RPMI7951 (cell line): ENCODE data around the gene LYL1. TPM values are rescaled to one million over a fixed set of nuclear protein-coding genes. Genes with fewer than 3 reads are reported as not detected.
A peak's percentile ranks its signal among the peaks of the same experiment; 100 is the strongest.
"Not testable (repeated sequence)": the region's sequence is repeated elsewhere in the genome, so short reads cannot be mapped to it uniquely, and the experiment has no call there.

Source experiments
- DNase-seq: peaks from one replicate; pipeline ENCODE4 v3.0.0-alpha.2; 2012; ENCODE audit warnings: low read depth
- total RNA-seq: library from RNA; depleted of rRNA; stranded (reverse); fragments of >200 nt; shearing (Covaris generic); gene quantifications from 2 replicates; pipeline ENCODE4 v1.2.3, GENCODE V29; 2014; rRNA removed

LYL1 gene
- total RNA-seq: 4.1 and 6.0 TPM in 2 replicates

GRCh38 chr19:13102666-13103580, at the start of gene LYL1:
LYL1 (minus strand) TSS chr19:13102858; CDS start chr19:13101171, 1,687 bp downstream.
- DNase-seq: peak; percentile 81

GRCh38 chr19:13151605-13152355, 49.1 kb upstream of the LYL1 start:
- peak; percentile 96 for DNase-seq

GRCh38 chr19:13150931-13151604, 48.4 kb upstream of the LYL1 start:
- DNase-seq: no peak

- DNase-seq: peak; percentile 95
Measured at GRCh38 chr19:13150187-13150930, 47.7 kb upstream of the LYL1 start, which contains the start of the genes IER2 and STX10. IER2 (plus strand) TSS chr19:13150411; CDS start chr19:13153187, 2,776 bp downstream. STX10 (minus strand) TSS chr19:13150375; CDS start chr19:13150173, 202 bp downstream.

GRCh38 chr19:13149628-13150186, 47.0 kb upstream of the LYL1 start:
- DNase-seq: peak; percentile 59

DNA sequence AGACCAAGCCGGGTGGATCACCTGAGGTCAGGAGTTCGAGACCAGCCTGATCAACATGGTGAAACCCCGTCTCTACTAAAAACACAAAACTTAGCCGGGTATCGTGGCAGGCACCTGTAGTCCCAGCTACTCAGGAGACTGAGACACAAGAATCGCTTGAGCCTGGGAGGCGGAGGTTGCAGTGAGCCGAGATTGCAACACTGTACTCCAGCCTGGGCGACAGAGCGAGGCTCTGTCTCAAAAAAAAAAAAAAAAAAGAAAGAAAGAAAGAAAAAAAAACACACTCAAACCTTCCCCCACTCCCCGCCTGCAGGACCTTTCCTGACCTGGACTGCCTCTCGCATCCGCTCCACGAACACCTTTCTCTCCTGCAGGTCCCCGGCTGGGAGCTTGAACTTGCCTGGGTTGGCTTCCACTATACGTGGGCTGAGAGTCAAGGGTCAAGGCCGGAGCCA, 46.5 kb upstream of the LYL1 start:
- not testable (repeated sequence) for DNase-seq

DNA sequence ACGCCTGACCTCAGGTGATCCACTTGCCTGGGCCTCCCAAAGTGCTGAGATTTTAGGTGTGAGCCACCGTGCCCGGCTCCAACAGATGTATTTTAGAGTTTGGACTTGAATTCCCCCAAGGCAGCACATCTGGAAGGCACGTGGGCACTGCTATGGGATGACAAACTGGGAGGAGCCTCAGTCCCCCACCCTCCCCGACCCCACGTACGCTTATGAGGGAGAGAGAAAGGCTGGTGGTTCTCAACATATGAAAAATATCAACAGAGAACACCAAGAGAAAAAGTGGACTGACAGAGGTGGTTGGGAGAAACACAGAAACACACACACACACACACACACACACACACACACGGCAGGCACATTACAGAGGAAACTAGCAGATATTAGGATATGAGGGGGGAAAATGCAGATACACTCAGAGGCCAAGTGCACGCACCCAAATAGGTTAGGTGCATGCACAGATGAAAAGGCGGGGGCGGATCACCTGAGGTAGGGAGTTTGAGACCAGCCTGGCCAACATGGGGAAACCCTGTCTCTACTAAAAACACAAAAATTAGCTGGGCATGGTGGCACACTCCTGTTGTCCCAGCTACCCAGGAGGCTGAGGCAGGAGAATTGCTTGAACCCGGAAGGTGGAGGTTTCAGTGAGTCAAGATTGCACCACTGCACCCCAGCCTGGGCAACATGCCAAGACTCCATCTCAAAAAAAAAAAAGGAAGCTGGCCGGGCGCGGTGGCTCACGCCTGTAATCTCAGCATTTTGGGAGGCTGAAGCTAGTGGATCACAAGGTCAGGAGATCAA, 44.3 kb upstream of the LYL1 start:
- DNase-seq: peak; percentile 60

- DNase-seq: no peak
Measured at GRCh38 chr19:13139633-13140311, 37.1 kb upstream of the LYL1 start.

GRCh38 chr19:13138916-13139198, 36.2 kb upstream of the LYL1 start:
- no peak for DNase-seq

GRCh38 chr19:13138171-13138915, 35.7 kb upstream of the LYL1 start:
- no peak for DNase-seq

GRCh38 chr19:13137290-13137794, 34.7 kb upstream of the LYL1 start:
- no peak for DNase-seq

DNA sequence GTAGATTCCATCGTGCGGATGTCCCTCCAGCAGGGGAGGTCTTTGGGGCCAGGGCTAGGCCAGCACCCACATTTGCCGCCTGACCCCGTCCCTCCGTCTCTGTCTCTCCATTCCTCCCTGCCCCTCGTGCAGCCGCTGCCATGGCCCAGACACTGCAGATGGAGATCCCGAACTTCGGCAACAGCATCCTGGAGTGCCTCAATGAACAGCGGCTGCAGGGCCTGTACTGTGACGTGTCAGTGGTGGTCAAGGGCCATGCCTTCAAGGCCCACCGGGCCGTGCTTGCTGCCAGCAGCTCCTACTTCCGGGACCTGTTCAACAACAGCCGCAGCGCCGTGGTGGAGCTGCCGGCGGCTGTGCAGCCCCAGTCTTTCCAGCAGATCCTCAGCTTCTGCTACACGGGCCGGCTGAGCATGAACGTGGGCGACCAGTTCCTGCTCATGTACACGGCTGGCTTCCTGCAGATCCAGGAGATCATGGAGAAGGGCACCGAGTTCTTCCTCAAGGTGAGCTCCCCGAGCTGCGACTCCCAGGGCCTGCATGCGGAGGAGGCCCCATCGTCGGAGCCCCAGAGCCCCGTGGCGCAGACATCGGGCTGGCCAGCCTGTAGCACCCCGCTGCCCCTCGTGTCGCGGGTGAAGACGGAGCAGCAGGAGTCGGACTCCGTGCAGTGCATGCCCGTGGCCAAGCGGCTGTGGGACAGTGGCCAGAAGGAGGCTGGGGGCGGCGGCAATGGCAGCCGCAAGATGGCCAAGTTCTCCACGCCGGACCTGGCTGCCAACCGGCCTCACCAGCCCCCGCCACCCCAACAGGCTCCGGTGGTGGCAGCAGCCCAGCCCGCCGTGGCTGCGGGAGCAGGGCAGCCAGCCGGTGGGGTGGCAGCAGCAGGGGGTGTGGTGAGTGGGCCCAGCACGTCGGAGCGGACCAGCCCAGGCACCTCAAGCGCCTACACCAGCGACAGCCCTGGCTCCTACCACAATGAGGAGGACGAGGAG, 32.7 kb upstream of the LYL1 start:
- DNase-seq: no peak

- DNase-seq: no peak
Measured at GRCh38 chr19:13134626-13135025, 32.0 kb upstream of the LYL1 start.

- no peak for DNase-seq
Measured at GRCh38 chr19:13133241-13133870, 30.7 kb upstream of the LYL1 start.

DNA sequence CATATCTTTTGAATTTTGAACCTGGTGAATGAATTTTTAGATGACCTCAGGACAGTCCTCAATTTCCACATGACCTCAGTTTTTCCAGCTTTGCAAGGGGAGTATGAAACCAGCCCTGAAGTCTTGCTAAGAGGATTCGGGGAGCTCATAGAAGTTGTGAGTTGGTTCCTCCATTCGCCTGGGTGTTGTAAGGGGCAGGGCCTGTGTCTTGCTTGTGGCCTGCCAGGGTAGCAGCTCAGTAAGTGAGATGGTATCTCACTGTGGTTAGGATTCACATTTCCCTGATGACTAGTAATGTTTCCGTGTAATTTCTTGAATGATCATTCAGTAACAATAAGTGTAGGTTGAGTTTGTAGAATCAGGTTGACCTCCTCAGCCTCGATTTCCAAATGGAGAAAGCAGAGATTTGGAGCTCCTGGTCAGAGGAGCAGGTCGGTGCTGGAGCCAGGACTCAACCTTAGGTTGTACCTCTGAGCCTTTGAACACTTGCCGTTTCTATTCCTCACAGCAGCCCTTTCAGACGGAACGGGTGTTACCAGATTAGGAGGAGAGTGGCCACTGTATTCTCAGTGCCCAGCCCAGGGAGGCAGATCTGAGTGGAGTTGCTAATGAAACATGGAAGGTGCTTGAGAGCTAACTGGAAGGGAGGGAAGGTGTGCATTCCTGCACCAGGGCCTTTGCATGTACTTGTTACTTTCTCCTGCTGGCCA, 30.0 kb upstream of the LYL1 start:
- DNase-seq: peak; percentile 81

DNA sequence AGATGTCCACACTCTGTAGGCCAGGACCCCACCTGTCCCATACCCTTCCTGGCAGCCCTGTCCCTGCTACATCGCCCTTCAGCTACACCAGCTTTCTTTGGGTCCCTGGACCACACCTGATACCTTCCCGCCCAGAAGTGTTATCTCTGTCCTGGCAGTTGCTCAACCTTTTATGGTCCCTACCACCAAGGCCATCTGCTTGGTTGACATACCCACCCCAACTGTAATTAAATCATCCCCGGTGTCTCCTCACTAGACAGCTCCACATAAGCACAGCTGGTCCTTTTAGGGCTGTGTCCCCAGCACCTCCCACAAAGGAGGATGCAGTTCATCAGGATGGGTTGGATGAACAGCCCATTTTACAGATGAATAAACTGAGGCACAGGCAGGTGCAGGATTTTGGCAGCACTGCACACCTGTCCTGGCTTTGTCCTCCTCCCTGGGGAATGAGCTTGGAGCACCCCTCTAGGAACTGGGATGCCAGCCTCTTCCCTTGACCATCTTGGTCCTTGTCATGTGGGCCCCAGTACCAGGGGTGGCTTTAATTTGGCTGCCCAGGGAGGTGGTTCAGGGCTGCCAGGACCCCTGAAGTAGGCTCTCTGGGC, 28.3 kb upstream of the LYL1 start:
- DNase-seq: no peak
